HS-27A (cell line): ENCODE measurements around the gene GNAS-AS1.
"Not testable (repeated sequence)": the region's sequence is repeated elsewhere in the genome, so short reads cannot be mapped to it uniquely, and the experiment has no call there.

Experiments used
- DNase-seq: peaks from one replicate; pipeline ENCODE4 v3.0.0-alpha.2; 2012; ENCODE audit warnings: low read depth, missing footprints

Gene GNAS-AS1

DNA sequence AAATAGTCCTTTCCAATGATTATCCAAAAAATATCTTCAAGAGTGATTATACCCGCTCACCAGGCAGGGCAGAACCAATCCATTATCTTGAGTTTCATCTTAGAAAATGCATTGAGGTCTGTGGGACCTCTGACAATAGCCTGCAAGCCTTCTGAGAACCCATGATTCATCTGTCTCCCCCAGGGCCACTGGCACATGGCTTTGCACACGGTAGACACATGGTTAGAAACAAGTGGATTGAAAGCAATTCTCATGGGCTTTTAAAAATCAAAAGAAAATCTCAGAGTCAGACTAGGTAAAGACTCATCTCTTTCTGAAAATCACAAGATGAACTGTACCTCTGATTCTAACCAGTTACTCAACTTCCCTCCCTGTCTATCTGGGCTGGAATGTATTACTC, 15.5 kb downstream of the GNAS-AS1 start:
- DNase-seq: no peak

DNA sequence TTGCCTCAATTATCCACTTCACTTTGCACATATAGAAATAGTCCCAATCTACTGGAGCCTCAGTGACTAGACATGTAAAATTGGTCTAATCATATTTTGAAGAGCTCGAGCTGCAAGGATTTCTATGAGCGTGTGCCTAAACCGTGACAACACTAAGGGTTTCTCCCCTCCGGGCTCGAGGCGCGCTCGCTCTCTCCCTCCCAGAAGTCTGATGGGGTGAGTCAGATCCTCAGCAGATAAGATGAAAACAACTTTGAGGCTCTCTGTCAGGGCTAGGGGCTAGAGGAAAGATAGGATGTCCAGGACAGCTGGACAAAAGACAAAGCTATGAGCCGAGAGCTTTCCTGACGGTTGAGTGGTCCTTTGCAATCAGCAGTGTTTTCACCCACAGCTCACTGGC, 16.8 kb downstream of the GNAS-AS1 start:
- DNase-seq: no peak

DNA sequence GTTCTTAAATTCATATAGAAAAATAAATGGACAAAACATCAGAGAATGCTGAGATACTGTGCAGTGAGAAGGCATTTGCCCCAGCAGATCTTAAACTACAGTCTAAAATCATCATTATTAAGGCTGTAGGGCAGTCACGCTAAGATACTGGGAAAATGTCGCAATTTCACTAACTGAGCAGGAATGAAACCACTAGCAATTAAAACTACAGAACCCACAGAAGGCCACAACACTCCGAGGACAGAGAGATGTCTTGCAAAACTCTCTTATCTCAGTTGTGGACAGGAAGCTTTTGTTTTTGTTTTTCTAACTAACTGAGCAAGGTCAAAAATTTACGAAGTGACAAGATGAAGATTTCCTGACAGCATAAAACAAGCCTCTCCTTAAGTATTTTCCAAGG, 18.2 kb downstream of the GNAS-AS1 start:
- DNase-seq: no peak

DNA sequence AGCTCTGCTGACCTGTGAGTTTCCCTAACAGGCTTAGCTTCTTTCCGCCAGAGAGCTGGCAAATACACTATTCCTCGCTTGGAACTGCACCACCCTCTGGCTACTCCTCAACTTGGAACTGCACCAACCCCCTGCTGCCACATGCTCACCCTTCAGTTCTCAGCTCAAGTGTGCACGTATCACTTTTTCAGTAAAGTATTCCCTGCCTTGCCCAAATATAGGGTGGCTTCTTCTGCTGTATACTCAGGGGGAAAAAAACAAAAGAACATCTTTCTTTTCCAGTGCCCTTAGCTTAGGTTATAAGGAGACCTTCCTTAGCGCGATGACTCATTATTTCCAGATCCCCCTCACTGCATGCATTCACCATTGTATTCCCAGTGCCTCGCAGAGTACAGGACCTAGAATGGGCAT, 21.2 kb downstream of the GNAS-AS1 start:
- DNase-seq: no peak

DNA sequence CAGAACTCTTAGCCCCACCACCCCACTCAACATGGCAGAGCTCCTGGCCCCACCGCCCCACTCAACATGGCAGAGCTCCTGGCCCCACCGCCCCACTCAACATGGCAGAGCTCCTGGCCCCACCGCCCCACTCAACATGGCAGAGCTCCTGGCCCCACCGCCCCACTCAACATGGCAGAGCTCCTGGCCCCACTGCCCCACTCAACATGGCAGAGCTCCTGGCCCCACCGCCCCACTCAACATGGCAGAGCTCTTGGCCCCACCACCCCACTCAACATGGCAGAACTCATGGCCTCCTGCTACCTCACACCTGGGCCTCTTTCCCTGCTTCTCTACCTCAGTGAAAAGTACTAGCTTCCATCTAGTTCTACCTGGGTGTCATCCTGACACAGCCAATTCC, 21.9 kb downstream of the GNAS-AS1 start:
- not testable (repeated sequence) for DNase-seq

DNA sequence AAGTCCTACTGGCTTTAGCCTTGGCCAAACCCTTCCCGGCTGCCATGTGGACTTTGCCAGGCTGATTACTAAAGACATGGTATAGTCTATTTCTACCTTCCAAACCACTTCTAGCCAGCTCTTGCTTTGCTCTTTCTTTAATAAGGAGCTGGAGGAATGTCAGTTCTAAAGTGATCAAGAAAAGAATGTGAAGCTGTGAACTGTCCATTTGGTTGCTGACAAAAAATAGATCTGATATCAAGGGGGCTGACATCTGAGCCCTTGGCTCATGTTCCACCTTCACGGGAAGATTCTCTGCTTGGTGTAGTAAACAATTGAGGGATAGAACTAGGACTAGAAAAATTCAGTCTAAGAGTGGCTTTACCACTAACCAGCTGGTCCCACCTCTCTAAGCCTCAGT, 22.6 kb downstream of the GNAS-AS1 start:
- no peak for DNase-seq

DNA sequence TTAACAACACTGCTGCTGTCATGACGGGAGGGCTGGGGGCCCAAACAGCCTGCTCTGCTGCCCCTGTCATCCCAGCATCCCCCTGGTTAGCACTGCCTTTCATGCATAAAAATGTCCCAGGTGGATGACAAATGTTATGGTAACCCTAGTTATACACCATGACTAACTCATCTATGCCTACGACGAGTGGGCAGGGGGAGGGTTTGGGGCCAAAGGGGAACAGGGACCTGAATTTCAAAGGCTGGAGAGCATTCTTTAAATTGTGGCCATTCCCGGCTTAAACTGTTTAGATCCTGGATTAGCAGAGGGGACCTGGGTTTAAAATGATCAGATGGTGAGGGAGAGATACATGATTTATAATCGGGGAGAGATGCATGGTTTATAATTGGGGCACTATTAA, 24.4 kb downstream of the GNAS-AS1 start:
- DNase-seq: no peak

DNA sequence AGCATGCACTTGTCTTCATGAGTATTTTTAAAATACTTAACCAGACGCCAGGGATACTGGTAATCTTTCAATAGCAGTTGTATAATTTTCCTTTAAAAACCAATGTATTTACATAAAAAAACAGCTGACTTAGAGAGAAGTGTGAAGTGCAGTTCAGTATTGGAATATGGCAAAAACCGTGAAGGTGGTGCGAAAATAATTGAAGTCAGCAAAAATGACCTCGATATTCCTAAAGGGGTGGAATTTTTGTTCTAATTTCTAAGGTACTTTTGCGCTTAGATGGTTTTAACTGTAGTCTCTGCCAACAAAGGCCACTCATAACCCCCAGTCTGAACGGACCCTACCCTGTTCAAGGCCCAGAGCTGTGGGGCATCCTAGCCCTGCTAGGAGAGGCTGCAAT, 25.3 kb downstream of the GNAS-AS1 start:
- no peak for DNase-seq

DNA sequence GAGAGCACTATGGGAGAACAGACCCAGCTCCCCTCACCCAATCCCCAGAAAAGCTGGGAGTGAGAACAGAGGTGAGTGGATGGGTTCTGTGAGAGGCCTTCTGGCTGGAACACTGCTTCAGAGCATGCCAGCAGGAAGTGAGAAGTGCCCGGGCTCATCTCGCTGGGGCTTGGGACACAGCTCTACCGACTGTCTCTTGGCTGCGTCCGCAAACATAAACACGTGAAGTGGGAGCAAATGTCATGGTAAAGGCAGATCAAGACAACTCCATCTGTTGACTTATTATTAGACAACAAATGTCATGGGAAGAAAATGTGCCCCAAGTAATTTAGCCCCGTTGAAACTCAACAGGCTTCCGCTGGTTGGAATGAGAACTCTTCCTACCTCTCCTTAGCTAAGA, 25.9 kb downstream of the GNAS-AS1 start:
- no peak for DNase-seq

DNA sequence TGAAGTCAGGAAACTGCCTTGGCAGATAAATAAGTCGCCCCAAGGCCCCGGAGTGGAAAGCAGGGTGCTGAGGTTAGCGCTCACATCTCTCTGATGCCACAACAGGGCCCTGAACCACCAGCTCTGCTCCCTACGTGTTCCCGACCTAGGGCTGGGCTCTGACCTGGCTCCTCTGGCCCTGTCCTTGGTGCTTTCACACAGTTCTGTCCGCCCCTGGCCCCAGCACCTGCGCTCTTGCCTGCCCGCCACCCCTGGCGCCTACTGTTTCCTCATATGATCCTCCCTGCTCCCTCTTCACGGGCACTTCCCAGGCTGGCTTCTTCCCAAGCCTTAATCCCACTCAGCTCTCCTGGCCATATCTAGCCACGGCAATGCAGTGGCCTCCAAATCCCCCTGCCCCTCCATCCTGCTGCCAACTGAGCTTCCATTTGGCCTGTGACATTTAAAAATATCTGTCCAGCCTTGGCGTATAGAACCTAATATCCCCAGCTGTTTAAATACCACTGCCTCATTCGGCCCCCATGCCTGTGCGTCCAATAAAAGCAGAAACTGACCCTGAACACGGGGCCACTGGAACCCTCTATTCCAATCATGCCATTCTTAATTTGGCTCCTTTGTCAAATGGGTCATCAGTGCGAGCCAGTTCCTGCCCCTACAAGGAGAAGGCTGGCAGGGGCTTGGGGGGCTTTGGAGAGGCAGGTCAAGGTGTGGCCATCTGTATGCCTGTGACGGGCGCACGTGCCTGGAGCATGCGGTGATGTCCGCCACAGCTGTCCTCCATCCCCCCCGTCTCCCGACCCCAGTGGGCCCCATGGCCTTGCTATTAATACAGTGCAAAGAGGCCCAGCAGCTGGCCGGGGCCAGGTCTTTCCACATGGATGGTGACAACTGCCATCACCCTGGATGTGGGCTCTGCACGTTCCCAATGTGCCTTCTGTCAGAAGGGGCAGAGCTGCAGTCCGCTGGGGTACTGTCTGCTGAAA, 27.7 kb downstream of the GNAS-AS1 start:
- DNase-seq: no peak

DNA sequence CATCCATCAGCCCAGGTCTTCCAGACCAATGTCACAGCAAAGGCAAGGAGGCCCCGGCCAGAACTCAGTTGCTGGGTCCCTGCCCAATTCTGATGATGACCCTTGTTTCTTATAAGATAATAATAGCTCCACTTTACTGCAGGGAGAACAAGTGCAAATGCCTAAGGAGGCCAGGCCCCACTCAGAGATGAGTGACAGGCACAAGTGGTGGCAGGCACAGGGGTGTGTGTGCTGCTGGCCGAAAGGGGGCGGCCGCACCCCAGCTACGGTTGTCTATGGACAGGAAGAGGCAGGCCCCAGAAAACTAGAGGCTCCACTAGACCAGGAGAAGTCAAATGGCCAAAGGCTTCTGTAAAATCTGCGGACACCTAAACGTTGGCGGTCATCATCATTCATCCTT, 28.6 kb downstream of the GNAS-AS1 start:
- DNase-seq: no peak

DNA sequence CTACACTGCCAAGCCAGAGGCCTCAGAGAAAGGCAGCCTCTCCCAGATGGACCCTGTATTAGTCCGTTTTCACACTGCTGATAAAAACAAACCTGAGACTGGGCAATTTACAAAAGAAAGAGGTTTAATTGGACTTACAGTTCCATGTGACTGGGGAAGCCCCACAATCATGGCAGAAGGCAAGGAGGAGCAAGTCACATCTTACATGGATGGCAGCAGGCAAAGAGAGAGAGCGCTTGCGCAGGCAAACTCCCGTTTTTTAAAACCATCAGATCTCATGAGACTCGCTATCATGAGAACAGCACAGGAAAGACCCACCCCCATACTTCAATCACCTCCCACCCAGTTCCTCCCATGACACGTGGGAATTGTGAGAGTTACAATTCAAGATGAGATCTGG, 30.2 kb downstream of the GNAS-AS1 start:
- not testable (repeated sequence) for DNase-seq

DNA sequence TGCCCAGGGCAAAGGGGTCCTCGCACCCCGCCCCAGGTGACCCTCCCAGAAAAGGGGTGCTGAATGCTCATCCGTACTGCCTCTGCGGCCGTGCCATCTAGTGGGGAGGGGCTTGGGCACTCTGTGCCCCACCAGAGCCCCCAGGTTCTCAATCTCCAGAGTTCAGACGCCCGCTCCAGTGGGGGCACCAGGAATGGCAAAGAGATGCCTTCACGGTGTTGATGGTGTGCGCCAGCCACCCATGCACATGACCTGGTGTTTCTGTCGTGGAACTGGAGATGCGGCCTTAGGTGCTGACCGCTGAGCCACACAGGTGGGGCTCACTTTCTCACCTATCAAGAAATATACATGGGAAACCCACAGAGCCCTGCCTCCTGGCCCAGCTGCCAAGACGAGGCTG, 30.8 kb downstream of the GNAS-AS1 start:
- DNase-seq: no peak

DNA sequence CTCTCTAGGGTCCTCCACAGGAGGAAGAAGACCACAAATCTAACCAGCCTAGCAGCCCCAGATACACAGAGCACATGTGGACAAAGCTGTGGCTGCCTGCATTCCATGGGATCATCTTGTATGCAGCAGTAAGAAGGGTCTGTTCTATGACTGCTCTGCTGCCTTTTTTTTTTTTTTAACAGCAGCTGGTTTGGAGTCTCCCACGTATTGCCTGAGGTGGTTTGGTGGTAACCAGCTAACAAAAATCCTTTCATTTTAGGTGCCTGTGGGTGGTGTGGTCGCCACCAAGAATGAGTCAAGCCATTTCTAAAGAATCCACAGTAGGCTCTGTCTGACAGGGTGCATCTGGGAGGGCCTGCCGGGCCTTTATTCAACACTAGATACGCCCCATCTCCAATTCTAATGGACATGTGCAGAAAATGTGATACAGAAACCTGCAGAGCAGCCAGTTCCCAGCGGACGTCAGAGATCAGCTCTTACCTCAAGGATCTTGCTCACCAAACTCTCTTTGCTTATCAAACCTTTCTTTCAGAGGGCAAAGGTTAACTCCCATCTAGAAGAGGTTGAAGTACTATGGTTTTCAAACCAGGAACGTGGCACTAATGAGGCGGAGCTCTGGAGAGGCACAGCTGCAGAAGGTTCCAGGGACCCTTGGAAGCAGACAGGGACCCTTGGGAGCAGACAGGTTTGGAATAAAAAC, 32.0 kb downstream of the GNAS-AS1 start:
- DNase-seq: peak; percentile 17

DNA sequence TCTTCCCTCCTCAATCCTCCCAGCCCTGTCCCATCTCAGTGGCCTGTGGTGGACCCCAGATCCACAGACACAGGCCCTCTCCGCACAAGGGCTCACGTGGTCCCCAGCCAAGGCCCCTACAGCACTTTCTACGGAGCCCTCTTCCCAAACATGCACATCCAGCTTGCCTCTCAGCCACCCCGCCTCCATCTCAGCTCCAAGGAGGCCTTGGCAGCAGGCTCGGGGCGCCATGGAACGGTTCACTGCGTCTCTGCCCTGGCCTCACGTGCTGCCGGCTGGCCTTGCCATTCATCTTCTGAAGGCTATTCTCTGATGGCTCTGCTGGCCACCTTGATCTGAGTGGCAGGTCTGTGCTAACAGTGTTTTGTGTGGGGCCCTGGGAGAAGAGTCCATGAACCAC, 33.0 kb downstream of the GNAS-AS1 start:
- DNase-seq: no peak

DNA sequence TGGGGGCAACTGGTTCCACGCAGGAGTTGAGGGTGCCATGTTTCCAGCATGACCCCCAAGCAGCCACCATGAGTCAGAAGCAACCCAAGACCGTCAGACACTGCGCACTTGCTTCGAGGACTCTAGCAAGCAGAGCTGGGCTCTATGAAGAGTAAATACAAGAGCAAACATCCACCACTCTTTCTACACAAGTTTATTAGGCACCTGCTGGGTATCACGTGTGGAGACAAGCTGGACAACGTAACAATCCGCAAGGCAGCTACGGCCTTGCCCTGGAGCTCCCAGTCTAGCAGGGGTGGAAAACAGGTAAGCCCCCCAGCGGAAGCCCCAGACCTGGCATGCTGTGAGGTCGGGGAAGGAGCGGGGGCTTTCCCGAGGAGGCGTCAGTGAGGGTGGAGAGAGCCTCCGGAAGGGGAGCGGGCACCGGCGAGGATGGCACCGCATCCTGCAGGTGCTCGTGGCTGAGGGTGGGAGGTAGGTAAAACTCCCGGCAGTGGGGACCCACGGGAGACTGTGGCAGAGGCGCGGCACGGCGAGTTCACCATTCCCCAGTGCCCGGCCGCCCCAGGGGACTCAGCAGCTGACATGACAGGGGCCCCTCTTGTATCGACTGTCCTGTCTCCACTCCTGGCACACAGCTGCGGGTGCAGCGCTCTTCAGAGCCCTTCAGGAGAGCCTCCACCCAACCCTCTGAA, 33.6 kb downstream of the GNAS-AS1 start:
- DNase-seq: no peak

DNA sequence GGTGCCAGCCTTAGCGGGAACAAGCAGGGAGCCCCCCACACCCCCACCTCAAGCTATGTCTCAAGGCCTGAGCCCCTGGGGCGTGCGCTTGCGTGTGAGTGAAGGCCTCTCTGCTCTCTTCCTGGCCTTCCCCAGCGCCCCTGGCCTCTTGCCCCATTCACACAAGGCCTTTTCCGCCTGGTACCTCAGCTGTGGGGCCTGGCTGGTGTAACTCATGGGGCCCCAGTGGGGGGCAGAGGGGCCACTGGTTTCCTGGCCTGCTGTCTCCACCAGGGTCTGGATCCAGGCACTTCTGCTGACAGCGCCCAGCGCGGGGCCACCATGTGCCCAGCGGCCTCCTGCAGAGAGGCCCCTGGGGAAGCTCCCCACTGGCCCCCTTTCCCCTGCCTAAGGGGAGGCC, 34.7 kb downstream of the GNAS-AS1 start:
- no peak for DNase-seq

DNA sequence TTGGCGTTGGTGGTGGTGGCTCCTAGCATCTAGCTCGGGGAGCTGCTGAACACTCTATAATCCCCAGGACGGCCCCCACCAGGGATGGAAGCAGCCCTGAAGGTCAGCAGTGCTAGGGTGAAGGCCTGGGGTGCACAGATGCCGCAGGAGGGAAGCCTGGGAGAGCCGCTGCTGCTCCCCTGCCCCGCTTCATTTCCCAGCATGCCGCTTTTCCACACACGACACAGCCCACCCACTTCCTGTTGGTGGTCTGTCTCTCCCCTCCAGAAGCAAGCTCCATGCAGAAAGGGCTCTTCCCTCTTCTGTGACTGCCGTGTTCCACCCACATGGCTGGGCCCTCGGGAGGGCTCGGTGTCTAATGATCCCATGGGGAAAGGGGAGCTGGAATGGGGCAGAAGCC, 35.3 kb downstream of the GNAS-AS1 start:
- DNase-seq: no peak

DNA sequence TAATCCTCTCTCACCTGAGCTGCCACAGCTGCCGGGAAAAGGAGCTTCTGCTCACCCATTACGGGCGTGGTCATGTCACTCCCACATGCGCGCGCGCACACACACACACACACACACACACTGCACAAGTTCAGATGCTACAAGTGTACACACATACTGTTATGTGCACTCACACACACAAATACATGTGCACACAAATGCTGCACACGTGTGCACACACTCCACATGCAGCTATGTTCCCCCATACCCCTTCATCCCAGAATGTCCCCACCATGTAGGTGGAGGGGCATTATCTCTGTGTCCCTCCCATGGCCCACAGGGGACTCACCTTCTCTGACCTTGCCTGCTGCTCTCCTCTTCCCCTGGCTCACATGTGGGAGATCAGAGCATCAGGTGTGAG, 37.3 kb downstream of the GNAS-AS1 start:
- no peak for DNase-seq

DNA sequence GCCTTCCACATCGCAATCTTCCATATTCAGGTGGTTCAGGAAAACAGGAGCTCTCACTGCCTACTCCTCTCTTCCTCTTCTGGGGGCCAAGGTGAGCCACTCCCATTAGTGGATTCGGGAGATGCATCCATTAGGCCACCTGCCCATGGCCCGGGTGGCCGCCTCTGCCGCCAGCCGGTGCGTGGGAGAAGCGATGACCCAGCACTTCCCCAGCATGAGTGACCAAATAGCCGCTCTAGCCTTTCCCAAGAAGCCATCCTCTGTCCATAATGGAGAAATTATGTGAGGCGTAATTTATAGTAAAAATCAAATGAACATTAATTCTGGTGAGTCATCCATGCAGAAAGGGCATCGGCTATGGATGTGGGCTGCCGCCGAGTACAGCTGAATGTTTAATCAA, 39.4 kb downstream of the GNAS-AS1 start:
- DNase-seq: no peak

DNA sequence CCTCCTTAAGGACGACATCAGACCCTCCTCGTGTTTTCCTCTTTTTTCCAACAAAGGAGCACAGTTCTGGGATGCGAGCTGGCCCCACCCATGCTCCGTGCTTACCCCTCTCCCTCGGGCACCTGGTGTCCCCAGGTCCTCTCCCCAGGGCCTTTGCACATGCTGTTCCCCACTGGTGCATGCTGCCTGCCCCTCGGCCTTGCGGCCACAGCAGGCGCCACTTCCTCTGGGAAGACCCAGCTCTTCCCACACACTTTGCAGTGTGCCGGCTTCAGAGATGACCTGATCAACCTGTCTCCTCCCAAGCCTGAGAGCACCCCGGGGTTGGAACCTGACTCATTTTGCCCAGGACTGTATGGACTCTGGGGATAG, 39.8 kb downstream of the GNAS-AS1 start:
- DNase-seq: no peak

DNA sequence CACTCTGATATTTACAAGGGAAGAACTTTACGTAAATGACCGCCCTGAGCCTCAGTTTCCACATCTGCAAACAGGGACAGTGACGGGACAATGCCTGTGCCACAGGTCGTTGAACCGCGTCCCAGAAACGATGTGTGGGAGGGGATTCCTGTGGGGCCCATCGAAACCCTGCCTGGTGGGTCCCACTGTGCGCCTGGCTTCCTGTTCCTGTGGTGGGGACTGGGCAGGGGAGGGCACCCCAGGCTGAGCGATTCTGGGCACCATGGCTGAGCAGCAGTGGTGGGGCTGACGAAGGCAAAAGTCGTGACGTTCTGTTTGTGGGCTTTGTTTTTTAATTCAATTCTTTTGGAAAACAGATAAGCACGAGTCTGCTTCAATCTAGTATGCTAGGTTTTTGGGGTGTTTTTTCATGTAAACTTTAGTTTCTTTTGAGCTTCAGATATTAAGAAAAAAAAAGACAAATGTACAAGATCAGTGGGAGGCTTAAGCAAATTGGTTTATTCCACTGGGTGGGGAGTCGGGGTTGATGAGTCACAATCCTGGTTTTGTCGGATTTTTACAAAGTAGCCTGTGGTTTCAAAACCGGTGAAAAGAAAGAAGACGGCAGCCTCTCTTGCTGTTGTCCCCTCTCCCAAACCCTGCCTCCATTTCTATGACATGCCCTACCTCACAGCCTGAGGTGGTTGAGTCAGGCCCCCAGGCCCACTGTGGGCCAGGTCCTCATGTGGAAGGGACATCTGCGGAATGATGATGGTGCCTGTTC, 40.4 kb downstream of the GNAS-AS1 start:
- DNase-seq: no peak
